Smooth muscle cell (in vitro differentiated cells): Measurements from ENCODE around the gene SYNCRIP. TPM values are rescaled to one million over a fixed set of nuclear protein-coding genes. Genes with fewer than 3 reads are reported as not detected.
"Not testable (repeated sequence)": the region's sequence is repeated elsewhere in the genome, so short reads cannot be mapped to it uniquely, and the experiment has no call there.

Experiments used
- DNase-seq: peaks from one replicate; lab custom pipeline; 2025; ENCODE audit not compliant: unreplicated experiment; lab: John Stamatoyannopoulos, UW
- H2AFZ ChIP-seq: fragments of 200-600 bp; sonication (generic); 2 replicates; pipeline ENCODE4 v1.6.0; 2016; ENCODE audit warnings: antibody characterized with exemption, low read depth, mild to moderate bottlenecking
- H3F3A ChIP-seq: fragments of 200-600 bp; sonication (generic); 2 replicates; pipeline ENCODE4 v1.6.0; 2017; ENCODE audit warnings: antibody characterized with exemption, low read depth
- H3K27ac ChIP-seq: fragments of 200-600 bp; sonication (generic); 2 replicates; pipeline ENCODE4 v1.5.1; 2016; ENCODE audit warnings: low read depth, mild to moderate bottlenecking
- H3K27me3 ChIP-seq: fragments of 200-600 bp; sonication (generic); 2 replicates; pipeline ENCODE4 v1.6.1; 2016; ENCODE audit warnings: low read depth, mild to moderate bottlenecking
- H3K36me3 ChIP-seq: fragments of 200-600 bp; sonication (generic); 2 replicates; pipeline ENCODE4 v1.5.1; 2016; ENCODE audit warnings: low read depth
- H3K4me1 ChIP-seq: fragments of 200-600 bp; sonication (generic); 2 replicates; pipeline ENCODE4 v1.5.1; 2016; ENCODE audit warnings: low read depth
- H3K4me2 ChIP-seq: fragments of 200-600 bp; sonication (generic); 2 replicates; pipeline ENCODE4 v1.6.0; 2016; ENCODE audit warnings: mild to moderate bottlenecking
- H3K4me3 ChIP-seq: fragments of 200-600 bp; sonication (generic); 2 replicates; pipeline ENCODE4 v1.5.1; 2016; ENCODE audit warnings: mild to moderate bottlenecking
- H3K79me2 ChIP-seq: fragments of 200-600 bp; sonication (generic); 2 replicates; pipeline ENCODE4 v1.6.0; 2016; ENCODE audit warnings: low read depth, mild to moderate bottlenecking
- H3K9ac ChIP-seq: fragments of 200-600 bp; sonication (generic); 2 replicates; pipeline ENCODE4 v1.6.0; 2016; ENCODE audit warnings: low read depth
- H3K9me3 ChIP-seq: fragments of 200-600 bp; sonication (generic); replicated peaks from 2 replicates; pipeline ENCODE4 v1.5.1; 2016; ENCODE audit warnings: low read depth
- H4K20me1 ChIP-seq: fragments of 200-600 bp; sonication (generic); 2 replicates; pipeline ENCODE4 v1.6.0; 2016; ENCODE audit warnings: low read depth
- CTCF ChIP-seq: fragments of 200-600 bp; sonication (generic); IDR thresholded peaks from 2 replicates; pipeline ENCODE4 v1.5.1; 2017; ENCODE audit warnings: borderline replicate concordance, mild to moderate bottlenecking, antibody characterized with exemption; ENCODE audit not compliant: insufficient read depth, poor library complexity, severe bottlenecking
- WGBS: methylation state at CpG from one replicate; pipeline ENCODE4 v1.1.7; 2016; ENCODE audit warnings: low lambda C conversion rate; 5-methylcytosine and 5-hydroxymethylcytosine counted together
- polyA plus RNA-seq: library from polyadenylated mRNA; unstranded; fragments of >200 nt; fragmentation: Nextera tagmentation; extraction: Ambion mirVana; gene quantifications from 2 replicates; pipeline ENCODE4 v1.2.1, GENCODE V29; 2016
- total RNA-seq: library from RNA; depleted of rRNA; stranded (reverse); fragments of >200 nt; gene quantifications from 2 replicates; pipeline ENCODE4 v1.2.3, GENCODE V29; 2014

The SYNCRIP gene
- total and polyA plus RNA-seq, 2 experiments from 2014 or later, result 53.1 to 74.6 TPM

- no peak overlapping the region for H2AFZ ChIP-seq
- H3F3A ChIP-seq, result peaks cover 1% of the 10 kb centered on the region
- peaks cover 2% of the 10 kb centered on the region for H3K4me1 ChIP-seq
- no peak overlapping the region for H3K9ac ChIP-seq
- H3K36me3 ChIP-seq, result no peaks in the 10 kb centered on the region
- H3K27me3 ChIP-seq, result no peaks in the 10 kb centered on the region
- 98% methylated on average over 2 of the region's 2 CpGs for WGBS
- TF ChIP-seq CTCF, result no peak
- no peak overlapping the region for H3K4me2 ChIP-seq
- no peak for DNase-seq
- H3K79me2 ChIP-seq, result peaks cover 8% of the 10 kb centered on the region
- no peaks in the 10 kb centered on the region for H3K9me3 ChIP-seq
- no peak overlapping the region for H3K4me3 ChIP-seq
- H4K20me1 ChIP-seq, result no peaks in the 10 kb centered on the region
- no peak overlapping the region for H3K27ac ChIP-seq
Observed at GRCh38 chr6:85684809-85685171, 42.1 kb upstream of the SYNCRIP start.

GRCh38 chr6:85684133-85684808 lies 41.6 kb upstream of the SYNCRIP start:
- Histone ChIP-seq H3K79me2 (peaks cover 8% of the 10 kb centered on the region), H4K20me1 (no peaks in the 10 kb centered on the region), H2AFZ (no peak overlapping the region), H3K4me2 (no peak overlapping the region), H3K27ac (no peak overlapping the region), H3K4me3 (no peak overlapping the region), H3K36me3 (no peaks in the 10 kb centered on the region), H3K9ac (no peak overlapping the region), H3K9me3 (no peaks in the 10 kb centered on the region), H3K27me3 (no peaks in the 10 kb centered on the region), H3K4me1 (peaks cover 8% of the 10 kb centered on the region), H3F3A (peaks cover 6% of the 10 kb centered on the region)
- TF ChIP-seq CTCF, result no peak
- no peak for DNase-seq
- 47% methylated on average over 2 of the region's 2 CpGs for WGBS

GRCh38 chr6:85681899-85682298 lies 39.2 kb upstream of the SYNCRIP start:
- H2AFZ ChIP-seq, H3K9ac ChIP-seq, H3K36me3 ChIP-seq, H3K27me3 ChIP-seq, H3K4me1 ChIP-seq, H3K27ac ChIP-seq, DNase-seq, H3F3A ChIP-seq, H3K4me2 ChIP-seq, H3K4me3 ChIP-seq, H3K9me3 ChIP-seq: not testable (repeated sequence)
- Histone ChIP-seq H3K79me2 (peaks cover 23% of the 10 kb centered on the region), H4K20me1 (peaks cover 15% of the 10 kb centered on the region)
- WGBS, result 100% methylated on average over 4 of the region's 4 CpGs

- DNase-seq, result no peak
- Histone ChIP-seq H3F3A (peaks cover 7% of the 10 kb centered on the region), H2AFZ (peak overlapping the region; percentile 83), H3K4me2 (peak overlapping the region; percentile 93), H3K4me3 (peak overlapping the region; percentile 74), H3K79me2 (peaks cover 39% of the 10 kb centered on the region), H3K36me3 (no peaks in the 10 kb centered on the region), H4K20me1 (peaks cover 30% of the 10 kb centered on the region), H3K27me3 (no peaks in the 10 kb centered on the region), H3K4me1 (peaks cover 16% of the 10 kb centered on the region), H3K9me3 (no peaks in the 10 kb centered on the region), H3K27ac (no peak overlapping the region), H3K9ac (no peak overlapping the region)
- WGBS, result 71% methylated on average over 7 of the region's 7 CpGs
- no peak for TF ChIP-seq CTCF
Observed at GRCh38 chr6:85680388-85680787, 37.7 kb upstream of the SYNCRIP start.
